GM10248 (cell line): Measurements from ENCODE around the gene SLC25A5.

ENCODE experiments used
- CTCF ChIA-PET: fragments of 300-600 bp; sonication (Branson Sonifier 250); formaldehyde crosslinking; extraction: SDS; loops from one replicate; lab custom pipeline; 2021; ENCODE audit warnings: antibody characterized with exemption; lab: Yijun Ruan, JAX
- POLR2A ChIA-PET: fragments of 350-650 bp; sonication (Branson Sonifier 250); formaldehyde crosslinking; extraction: SDS; loops from one replicate; lab custom pipeline; 2020; ENCODE audit warnings: antibody characterized with exemption; lab: Yijun Ruan, JAX
- DNase-seq: peaks from one replicate; pipeline ENCODE4 v3.0.0; 2012; ENCODE audit errors: extremely low spot score
- CTCF ChIP-seq: IDR thresholded peaks from 2 replicates; pipeline ENCODE4 v1.5.1; 2012; ENCODE audit warnings: mild to moderate bottlenecking, low read depth; ENCODE audit errors: extremely low read depth, missing control alignments, control extremely low read depth

The SLC25A5 gene

GRCh38 chrX:119467842-119468550 lies at the start of gene SLC25A5:
SLC25A5 (plus strand) TSS chrX:119468444; CDS start chrX:119468516, 72 bp downstream.
- POLR2A ChIA-PET = interaction anchor here (0.6 to 1.0 kb wide), 3 partner anchors 15 to 324 kb away, joined by 3 read pairs; partner anchors contain the start of gene RPL39
- peak; percentile 87 for DNase-seq
- TF ChIP-seq CTCF = no peak
- CTCF ChIA-PET = interaction anchor here (0.7 to 2.8 kb wide), 4 partner anchors 13 to 44 kb away, joined by 4 to 14 read pairs (median 4); no protein-coding TSS in a partner anchor

GRCh38 chrX:119419146-119419545 lies 49.1 kb upstream of the SLC25A5 start:
- DNase-seq = no peak
- CTCF ChIA-PET = interaction anchor here (1.0 kb wide), 1 partner anchor 19 kb away, joined by 3 read pairs; no protein-coding TSS in a partner anchor
- POLR2A ChIA-PET = no interaction called here
- TF ChIP-seq CTCF = no peak

GRCh38 chrX:119419898-119420297 lies 48.3 kb upstream of the SLC25A5 start:
- TF ChIP-seq CTCF = no peak
- DNase-seq = no peak
- ChIA-PET POLR2A (no interaction called here), CTCF (interaction anchor here (0.9 to 1.0 kb wide), 2 partner anchors 11 to 19 kb away, joined by 3 read pairs; no protein-coding TSS in a partner anchor)

GRCh38 chrX:119421016-119421705 lies 47.1 kb upstream of the SLC25A5 start:
- DNase-seq = no peak
- CTCF ChIA-PET = no interaction called here
- TF ChIP-seq CTCF = no peak
- POLR2A ChIA-PET = no interaction called here

GRCh38 chrX:119423631-119424030 lies 44.6 kb upstream of the SLC25A5 start:
- DNase-seq = no peak
- no peak for TF ChIP-seq CTCF
- POLR2A ChIA-PET = no interaction called here
- CTCF ChIA-PET = no interaction called here

GRCh38 chrX:119424999-119425398 lies 43.2 kb upstream of the SLC25A5 start:
- ChIA-PET POLR2A (no interaction called here), CTCF (no interaction called here)
- TF ChIP-seq CTCF = no peak
- no peak for DNase-seq
